ENCODE measurements around the gene KDM4B.

DNA sequence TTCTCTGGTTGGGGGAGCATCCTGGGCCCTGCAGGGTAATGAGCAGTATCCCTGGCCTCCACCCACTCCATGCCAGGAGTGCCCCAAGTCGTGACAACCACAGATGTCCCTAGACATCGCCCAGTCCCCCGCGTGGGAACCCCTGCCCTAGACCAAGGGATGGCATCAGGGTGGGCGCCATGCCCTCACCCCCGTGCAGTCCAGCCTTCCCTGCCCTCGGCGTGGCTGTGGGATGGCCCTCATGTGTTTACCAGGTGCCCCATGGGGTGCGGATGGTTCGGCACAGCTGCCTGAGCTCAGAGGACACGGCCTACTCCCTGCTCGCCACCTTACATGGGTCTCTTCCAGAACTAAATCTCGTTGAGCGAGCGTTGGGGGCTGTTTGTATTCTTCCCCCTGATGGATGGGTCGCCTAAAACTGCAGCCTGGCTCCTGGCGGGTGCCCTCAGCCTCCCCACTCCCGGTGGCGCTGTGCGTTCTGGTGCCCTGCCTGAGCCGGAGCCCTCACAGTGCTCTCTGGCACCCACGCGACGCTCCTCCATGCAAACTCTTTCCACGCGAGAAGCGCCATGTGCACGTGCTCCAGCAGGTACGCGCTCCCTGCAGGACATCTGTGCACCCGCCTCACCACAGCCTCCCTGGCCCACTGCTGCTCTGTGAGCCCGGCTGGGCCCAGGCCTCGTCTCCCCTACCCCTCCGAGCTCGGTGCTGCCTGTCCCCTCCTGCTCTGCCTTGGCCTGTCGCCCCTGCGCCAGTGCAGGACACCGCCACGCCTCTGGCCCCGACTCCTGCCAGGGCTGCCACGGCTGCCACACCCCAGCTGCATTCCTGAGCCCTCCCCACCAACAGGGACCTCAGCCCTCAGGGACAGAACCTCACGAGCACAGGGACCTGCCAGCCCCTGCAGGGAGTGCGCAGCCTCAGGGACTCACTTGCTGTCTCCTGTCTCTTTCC lies 145.0 kb downstream of the KDM4B start:
- TF ChIP-seq CTCF (IDR thresholded peaks at IDR 0.05) = no peak
- no peak for TF ChIP-seq POLR2A (IDR thresholded peaks at IDR 0.05)

All from uterus (tissue), 2 donors.